Breast epithelium (tissue), 4 donors: ENCODE data around the gene FUZ. TPM values are rescaled to one million over a fixed set of nuclear protein-coding genes. Genes with fewer than 3 reads are reported as not detected.

ENCODE experiments used
- DNase-seq, 2 donors: peaks; one replicate each; pipeline ENCODE4 v3.0.0-alpha.2; 2019; ENCODE audit warnings: low spot score in 2 of 2
- H3K27ac ChIP-seq, 2 donors: fragments of 200-600 bp; sonication (generic) in 1 of 2; one replicate each; pipeline ENCODE4 v1.5.1; 2016 to 2019; ENCODE audit warnings: mild to moderate bottlenecking in 1 of 2
- H3K27me3 ChIP-seq, 2 donors: fragments of 200-600 bp; sonication (generic) in 1 of 2; one replicate each; pipeline versions ENCODE4 v1.5.1 to v1.6.0; 2017 to 2019; ENCODE audit warnings: control low read depth in 1 of 2, mild to moderate bottlenecking in 1 of 2
- H3K36me3 ChIP-seq: fragments of 200-600 bp; one replicate; pipeline ENCODE4 v1.5.1; 2019
- H3K4me1 ChIP-seq, 2 donors: fragments of 200-600 bp; sonication (generic); one replicate each; pipeline ENCODE4 v1.5.1; 2016 to 2019; ENCODE audit warnings: control low read depth in 1 of 2
- H3K4me3 ChIP-seq, 3 donors: fragments of 200-600 bp; sonication (generic); 1 replicate in 2 of 3; 2 replicates in 1 of 3; pipeline ENCODE4 v1.5.1; 2016 to 2019; ENCODE audit warnings: mild to moderate bottlenecking in 3 of 3, moderate library complexity in 2 of 3
- H3K9me3 ChIP-seq, 2 donors: fragments of 200-600 bp; sonication (generic) in 1 of 2; one replicate each; pipeline ENCODE4 v1.5.1; 2016 to 2019; ENCODE audit warnings: control low read depth in 1 of 2
- POLR2A ChIP-seq: fragments of 450-650 bp; IDR thresholded peaks from one replicate; pipeline ENCODE4 v1.6.1; 2016; ENCODE audit warnings: antibody characterized with exemption, mild to moderate bottlenecking, moderate library complexity
- POLR2AphosphoS5 ChIP-seq, 3 donors: sonication (generic); formaldehyde crosslinking; IDR thresholded peaks; one replicate each; pipeline ENCODE4 v1.6.1; 2017; ENCODE audit warnings: antibody characterized with exemption in 3 of 3
- intact Hi-C: fragments of 100-400 bp; cut with DNase I; formaldehyde crosslinking; loops from one replicate; pipeline ENCODE4 v1.15.1; 2023; ENCODE audit warnings: low total_unique reads
- total RNA-seq, 3 donors: library from RNA; depleted of rRNA; stranded (reverse); fragments of >200 nt; gene quantifications; one replicate each; pipeline ENCODE4 v1.1.0, GENCODE V29; 2016
- TF ChIP-seq, protein P1 (sequence below), 3 donors: fragments of 450-650 bp; IDR thresholded peaks; one replicate each; pipeline ENCODE4 v1.5.1; 2016 to 2017; ENCODE audit warnings: antibody characterized with exemption in 3 of 3, mild to moderate bottlenecking in 3 of 3, moderate library complexity in 3 of 3

Gene FUZ
- total RNA-seq, 3 donors from 2014 or later = 13.0 to 27.4 (median 18.7) TPM

DNA sequence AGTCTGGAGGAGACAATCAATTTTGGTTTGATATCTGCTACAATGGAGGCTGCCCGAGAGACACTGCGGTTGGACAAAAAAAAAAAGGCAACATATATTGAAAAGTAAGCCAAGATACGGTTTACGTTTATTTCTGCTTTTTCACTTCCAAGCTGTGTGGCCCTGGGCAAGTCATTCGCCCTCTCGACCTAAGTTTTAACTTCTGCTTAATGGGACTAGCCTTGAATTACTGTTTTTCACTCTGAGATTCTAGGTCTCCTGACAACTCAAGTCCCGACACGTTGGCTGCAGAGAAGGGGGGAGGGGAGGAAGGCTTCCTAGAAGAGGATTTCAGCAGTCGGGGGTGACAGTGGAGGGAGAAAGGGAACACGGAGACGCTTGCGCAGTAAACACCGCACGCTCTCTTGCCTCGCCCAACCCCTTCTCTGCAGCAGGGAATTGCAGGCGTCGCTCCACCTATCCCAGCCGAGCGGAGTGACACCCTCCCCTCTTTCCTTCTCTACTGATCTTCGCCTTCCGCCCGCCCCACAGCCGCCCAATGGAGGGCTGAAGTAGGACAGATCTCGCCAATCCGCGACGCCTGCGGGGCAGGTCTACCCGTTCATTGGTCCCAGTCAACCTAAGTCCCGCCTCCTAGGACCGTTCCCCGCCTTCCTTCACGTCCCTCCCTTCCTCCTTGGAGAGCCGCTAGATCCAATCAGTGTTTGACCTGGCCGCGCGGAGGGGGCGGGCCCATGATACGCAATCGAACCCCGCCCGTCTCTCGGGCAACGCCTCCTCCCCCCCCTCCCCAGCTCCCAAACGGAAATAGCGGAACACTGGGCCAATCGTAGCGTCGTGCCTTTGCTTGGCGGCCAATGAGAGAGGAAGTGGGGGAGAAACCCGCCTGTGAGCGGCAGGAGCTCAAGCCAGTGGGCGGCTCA is 46.8 kb downstream of the FUZ start:
- TF ChIP-seq, protein P1, sequence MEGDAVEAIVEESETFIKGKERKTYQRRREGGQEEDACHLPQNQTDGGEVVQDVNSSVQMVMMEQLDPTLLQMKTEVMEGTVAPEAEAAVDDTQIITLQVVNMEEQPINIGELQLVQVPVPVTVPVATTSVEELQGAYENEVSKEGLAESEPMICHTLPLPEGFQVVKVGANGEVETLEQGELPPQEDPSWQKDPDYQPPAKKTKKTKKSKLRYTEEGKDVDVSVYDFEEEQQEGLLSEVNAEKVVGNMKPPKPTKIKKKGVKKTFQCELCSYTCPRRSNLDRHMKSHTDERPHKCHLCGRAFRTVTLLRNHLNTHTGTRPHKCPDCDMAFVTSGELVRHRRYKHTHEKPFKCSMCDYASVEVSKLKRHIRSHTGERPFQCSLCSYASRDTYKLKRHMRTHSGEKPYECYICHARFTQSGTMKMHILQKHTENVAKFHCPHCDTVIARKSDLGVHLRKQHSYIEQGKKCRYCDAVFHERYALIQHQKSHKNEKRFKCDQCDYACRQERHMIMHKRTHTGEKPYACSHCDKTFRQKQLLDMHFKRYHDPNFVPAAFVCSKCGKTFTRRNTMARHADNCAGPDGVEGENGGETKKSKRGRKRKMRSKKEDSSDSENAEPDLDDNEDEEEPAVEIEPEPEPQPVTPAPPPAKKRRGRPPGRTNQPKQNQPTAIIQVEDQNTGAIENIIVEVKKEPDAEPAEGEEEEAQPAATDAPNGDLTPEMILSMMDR (IDR thresholded peaks at IDR 0.05) = peak in 2 of 3 donors; percentile 13 to 23
- TF ChIP-seq POLR2A (peak; percentile 61), POLR2AphosphoS5 (IDR thresholded peaks at IDR 0.05) (peak; percentile 9 to 84 (median 64))
- H3K9me3 ChIP-seq = no peaks in the 10 kb centered on the region
- peak; percentile 100 for DNase-seq
- peak overlapping the region; percentile 93 to 94 for H3K27ac ChIP-seq
- H3K36me3 ChIP-seq = no peaks in the 10 kb centered on the region
- intact Hi-C loops = loop anchor here (5.0 kb wide), 1 partner anchor 1124 kb away; no protein-coding TSS in a partner anchor
- peak overlapping the region; percentile 82 to 96 (median 93) for H3K4me3 ChIP-seq
- H3K4me1 ChIP-seq = peaks cover 6 to 14% of the 10 kb centered on the region in 2 donors
- H3K27me3 ChIP-seq = no peaks in the 10 kb centered on the region

- Histone ChIP-seq H3K36me3 (no peaks in the 10 kb centered on the region), H3K4me3 (no peak overlapping the region), H3K4me1 (peaks cover 6 to 14% of the 10 kb centered on the region in 2 donors), H3K9me3 (no peaks in the 10 kb centered on the region), H3K27me3 (no peaks in the 10 kb centered on the region), H3K27ac (peak overlapping the region in 1 of 2 donors; percentile 64)
- intact Hi-C loops = no loop called here
- TF ChIP-seq, protein P1 (IDR thresholded peaks at IDR 0.05) = no peak
- no peak for TF ChIP-seq POLR2A
- no peak for TF ChIP-seq POLR2AphosphoS5 (IDR thresholded peaks at IDR 0.05)
- no peak for DNase-seq
Observed at GRCh38 chr19:49764341-49764740, 48.8 kb downstream of the FUZ start.

DNA sequence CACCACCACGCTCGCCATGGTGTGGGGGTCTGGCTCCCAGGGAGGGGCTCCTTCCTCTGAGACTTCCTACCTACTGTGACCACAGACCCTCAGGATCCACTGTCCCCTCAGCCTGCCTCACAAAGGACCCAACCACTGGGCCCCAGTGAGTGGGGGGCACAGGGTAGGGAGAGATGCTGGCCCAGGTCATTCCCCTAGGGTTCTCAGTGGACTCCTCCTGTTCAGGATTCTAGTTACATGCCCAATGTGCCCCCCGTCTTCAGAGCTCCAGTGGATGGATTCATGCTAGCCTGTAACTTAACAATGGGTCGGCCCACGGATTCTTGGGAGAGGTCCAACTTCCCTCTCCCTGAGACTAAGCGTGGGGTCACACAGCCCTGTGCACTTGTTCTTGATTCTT is 49.9 kb downstream of the FUZ start, which contains the start of gene TSKS:
TSKS (minus strand) TSS at position 77 of the 400 bp plus-strand sequence; CDS start at position 18, 59 bp downstream.
- no peaks in the 10 kb centered on the region for H3K9me3 ChIP-seq
- no peak for TF ChIP-seq POLR2A
- TF ChIP-seq, protein P1 (IDR thresholded peaks at IDR 0.05) = no peak
- H3K36me3 ChIP-seq = no peaks in the 10 kb centered on the region
- H3K27me3 ChIP-seq = no peaks in the 10 kb centered on the region
- DNase-seq = no peak
- H3K4me1 ChIP-seq = peaks cover 5 to 8% of the 10 kb centered on the region in 2 donors
- H3K27ac ChIP-seq = peak within 1 kb of the TSS in 1 of 2 donors; percentile 84
- intact Hi-C loops = no loop called here
- H3K4me3 ChIP-seq = no peak within 1 kb of the TSS

- Histone ChIP-seq H3K36me3 (no peaks in the 10 kb centered on the region), H3K27me3 (no peaks in the 10 kb centered on the region), H3K4me1 (no peaks in the 10 kb centered on the region), H3K4me3 (no peak overlapping the region), H3K27ac (peak overlapping the region; percentile 21 to 84), H3K9me3 (no peaks in the 10 kb centered on the region)
- DNase-seq = no peak
- TF ChIP-seq, protein P1 (IDR thresholded peaks at IDR 0.05) = no peak
- TF ChIP-seq POLR2AphosphoS5 (IDR thresholded peaks at IDR 0.05) (no peak), POLR2A (no peak)
- intact Hi-C loops = no loop called here
Observed at GRCh38 chr19:49761625-49762311, 51.3 kb downstream of the FUZ start.

DNA sequence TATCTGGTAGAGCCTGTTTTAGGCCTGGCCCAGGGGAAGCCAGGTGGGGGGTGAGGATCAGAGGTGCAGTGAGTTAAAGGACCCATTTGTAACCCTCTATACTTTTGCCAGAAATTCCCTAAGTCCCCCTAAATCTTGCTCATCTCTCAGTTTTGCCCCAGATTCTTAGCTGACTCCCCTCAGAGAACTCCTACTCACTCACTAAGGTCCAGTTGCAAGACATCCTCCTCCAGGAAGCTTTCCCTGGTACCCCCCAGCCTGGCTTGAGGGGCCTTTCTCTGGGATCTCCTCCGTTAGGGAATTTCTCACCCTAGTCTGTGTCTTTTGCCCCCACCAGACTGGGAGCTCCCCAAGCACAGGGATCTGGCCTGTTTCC is 51.9 kb downstream of the FUZ start:
- intact Hi-C loops = no loop called here
- Histone ChIP-seq H3K27me3 (no peaks in the 10 kb centered on the region), H3K4me3 (no peak overlapping the region), H3K36me3 (no peaks in the 10 kb centered on the region), H3K27ac (peak overlapping the region; percentile 21 to 84), H3K4me1 (no peaks in the 10 kb centered on the region), H3K9me3 (no peaks in the 10 kb centered on the region)
- no peak for DNase-seq
- TF ChIP-seq, protein P1 (IDR thresholded peaks at IDR 0.05) = no peak
- no peak for TF ChIP-seq POLR2A
- TF ChIP-seq POLR2AphosphoS5 (IDR thresholded peaks at IDR 0.05) = no peak
